GM13977 (cell line): ENCODE data around the gene BABAM2.

Experiments
- DNase-seq: peaks from one replicate; pipeline ENCODE4 v3.0.0; 2012; ENCODE audit warnings: low spot score
- in situ Hi-C: fragments of 300-500 bp; cut with MboI; formaldehyde crosslinking; loops from one replicate; pipeline ENCODE4 v1.12.0; 2022; ENCODE audit warnings: low sequenced_read_pairs, low pct_unique_long_range_greater_than_20kb, mixed read lengths, inconsistent platforms; ENCODE audit not compliant: unreplicated experiment
- TF ChIP-seq, protein P1 (sequence below): IDR thresholded peaks from 2 replicates; pipeline ENCODE4 v1.5.1; 2012; ENCODE audit warnings: mild to moderate bottlenecking, control low read depth; ENCODE audit not compliant: insufficient read depth; ENCODE audit errors: extremely low read depth, missing control alignments

BABAM2 gene

GRCh38 chr2:27921424-27921823 lies 30.9 kb downstream of the BABAM2 start:
- DNase-seq = no peak
- TF ChIP-seq, protein P1, sequence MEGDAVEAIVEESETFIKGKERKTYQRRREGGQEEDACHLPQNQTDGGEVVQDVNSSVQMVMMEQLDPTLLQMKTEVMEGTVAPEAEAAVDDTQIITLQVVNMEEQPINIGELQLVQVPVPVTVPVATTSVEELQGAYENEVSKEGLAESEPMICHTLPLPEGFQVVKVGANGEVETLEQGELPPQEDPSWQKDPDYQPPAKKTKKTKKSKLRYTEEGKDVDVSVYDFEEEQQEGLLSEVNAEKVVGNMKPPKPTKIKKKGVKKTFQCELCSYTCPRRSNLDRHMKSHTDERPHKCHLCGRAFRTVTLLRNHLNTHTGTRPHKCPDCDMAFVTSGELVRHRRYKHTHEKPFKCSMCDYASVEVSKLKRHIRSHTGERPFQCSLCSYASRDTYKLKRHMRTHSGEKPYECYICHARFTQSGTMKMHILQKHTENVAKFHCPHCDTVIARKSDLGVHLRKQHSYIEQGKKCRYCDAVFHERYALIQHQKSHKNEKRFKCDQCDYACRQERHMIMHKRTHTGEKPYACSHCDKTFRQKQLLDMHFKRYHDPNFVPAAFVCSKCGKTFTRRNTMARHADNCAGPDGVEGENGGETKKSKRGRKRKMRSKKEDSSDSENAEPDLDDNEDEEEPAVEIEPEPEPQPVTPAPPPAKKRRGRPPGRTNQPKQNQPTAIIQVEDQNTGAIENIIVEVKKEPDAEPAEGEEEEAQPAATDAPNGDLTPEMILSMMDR = no peak
- in situ Hi-C loops = no loop called here

DNA sequence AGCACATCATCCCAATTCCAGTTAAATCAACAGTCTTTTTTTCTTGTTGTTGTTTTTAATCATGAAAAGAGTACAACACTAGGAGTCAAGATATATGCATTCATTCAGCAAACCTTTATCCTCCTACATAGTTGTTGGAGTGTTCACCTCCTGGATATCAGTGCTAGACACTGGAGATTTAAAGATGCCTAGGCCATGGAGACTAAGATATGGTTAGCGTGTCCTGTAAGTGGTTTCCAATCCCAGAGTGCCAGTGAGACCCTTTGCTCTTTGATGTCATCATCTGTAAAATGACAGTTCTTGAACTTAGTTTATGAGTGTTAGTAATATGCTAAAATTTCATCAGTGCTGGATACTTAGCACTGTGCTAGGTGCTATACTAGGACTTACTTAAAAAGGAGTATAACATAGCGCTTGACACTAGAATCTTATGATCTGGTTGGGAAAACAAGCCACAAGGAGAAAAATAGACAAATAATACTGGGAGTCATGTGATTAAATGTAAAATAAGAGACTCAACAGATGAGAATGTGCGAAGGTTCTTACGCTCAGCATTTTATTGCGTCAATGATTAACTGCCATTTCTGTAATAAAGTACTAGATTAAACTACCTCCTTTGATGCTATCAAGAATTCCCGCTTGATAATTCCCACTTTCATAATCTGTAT lies 31.5 kb downstream of the BABAM2 start:
- TF ChIP-seq, protein P1 = no peak
- in situ Hi-C loops = no loop called here
- DNase-seq = no peak

- TF ChIP-seq, protein P1 = no peak
- in situ Hi-C loops = no loop called here
- no peak for DNase-seq
Measured at GRCh38 chr2:27922842-27923241, 32.3 kb downstream of the BABAM2 start.

- DNase-seq = no peak
- TF ChIP-seq, protein P1 = no peak
- in situ Hi-C loops = no loop called here
Measured at GRCh38 chr2:27925766-27926472, 35.4 kb downstream of the BABAM2 start.

DNA sequence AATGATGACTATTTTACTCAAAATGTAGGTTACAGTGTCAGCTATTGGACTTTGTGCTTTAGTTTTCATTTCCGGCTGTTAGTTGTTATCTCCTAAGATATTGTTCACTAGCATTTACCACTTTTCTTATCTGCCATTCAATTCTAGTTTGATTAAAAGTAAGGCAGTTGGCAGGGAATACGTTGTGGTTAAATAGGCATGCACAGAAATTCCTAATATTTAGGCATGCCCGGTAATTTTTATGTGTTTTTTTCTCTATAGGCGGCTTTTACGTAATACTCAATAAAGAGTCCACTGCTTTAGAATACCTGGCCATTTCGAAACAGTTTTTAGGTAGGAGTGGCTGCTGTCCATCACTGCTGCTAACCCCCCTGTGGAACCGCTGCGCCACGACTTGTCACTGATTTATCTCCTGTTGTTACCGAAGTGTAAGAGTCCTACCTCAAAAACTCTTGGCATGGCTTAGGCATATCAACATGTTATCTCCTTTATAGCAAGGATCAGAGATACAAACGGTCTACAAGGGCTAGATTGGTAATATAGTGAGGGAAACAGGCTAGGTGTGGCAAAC lies 39.5 kb downstream of the BABAM2 start:
- in situ Hi-C loops = no loop called here
- no peak for DNase-seq
- TF ChIP-seq, protein P1 = no peak

- in situ Hi-C loops = no loop called here
- TF ChIP-seq, protein P1 = no peak
- DNase-seq = no peak
Measured at GRCh38 chr2:27931361-27931950, 40.9 kb downstream of the BABAM2 start.
